Ovary (tissue), 9 donors: ENCODE results near the gene BMP2K. TPM values are rescaled to one million over a fixed set of nuclear protein-coding genes. Genes with fewer than 3 reads are reported as not detected.

Source experiments
- DNase-seq, 5 donors: peaks; one replicate each; pipeline ENCODE4 v3.0.0-alpha.2; 2019 to 2020
- H3K27ac ChIP-seq, 2 donors: fragments of 200-600 bp; one replicate each; pipeline versions ENCODE4 v1.5.1 to v1.8.0; 2019 to 2022
- H3K27me3 ChIP-seq: fragments of 200-600 bp; one replicate; pipeline ENCODE4 v1.8.0; 2022
- H3K36me3 ChIP-seq: fragments of 200-600 bp; sonication (generic); one replicate; pipeline ENCODE4 v1.5.1; 2019
- H3K4me1 ChIP-seq: one replicate; pipeline ENCODE4 v1.8.1; 2013; ENCODE audit warnings: mild to moderate bottlenecking, moderate library complexity; ENCODE audit not compliant: insufficient read depth
- H3K4me3 ChIP-seq: fragments of 200-600 bp; sonication (generic); one replicate; pipeline ENCODE4 v1.5.1; 2017
- H3K9me3 ChIP-seq, 2 donors: fragments of 200-600 bp in 1 of 2; sonication (generic) in 1 of 2; one replicate each; pipeline versions ENCODE4 v1.5.1 to v1.8.1; 2013 to 2019; ENCODE audit warnings: mild to moderate bottlenecking in 1 of 2, moderate library complexity in 1 of 2
- EP300 ChIP-seq: sonication (generic); formaldehyde crosslinking; IDR thresholded peaks from one replicate; pipeline ENCODE4 v1.6.1; 2017; ENCODE audit warnings: antibody characterized with exemption
- POLR2A ChIP-seq: fragments of 450-650 bp; IDR thresholded peaks from one replicate; pipeline ENCODE4 v1.6.1; 2017; ENCODE audit warnings: antibody characterized with exemption, mild to moderate bottlenecking, moderate library complexity
- WGBS, 3 donors: extraction: QIAGEN DNeasy Blood & Tissue Kit in 1 of 3; methylation state at CpG; one replicate each; pipeline versions ENCODE4 v1.1.5 to v1.1.7; 2013 to 2017; 5-methylcytosine and 5-hydroxymethylcytosine counted together
- intact Hi-C, 4 donors: fragments of 100-400 bp; cut with DNase I; formaldehyde crosslinking; loops; one replicate each; pipeline versions ENCODE4 v1.11.0 to v1.15.1; 2022 to 2023
- polyA plus RNA-seq, 2 donors: library from polyadenylated mRNA; stranded (reverse); fragments of 200-250 nt in 1 of 2; fragments of 350-450 nt in 1 of 2; fragmentation: Illumina TruSeq in 1 of 2; extraction: RNeasy Lipid Tissue Mini Kit (QIAGEN cat#74804) in 1 of 2; gene quantifications; one replicate each; pipeline ENCODE4 v1.2.3, GENCODE V29; 2013 to 2014
- total RNA-seq, 7 donors: library from RNA; depleted of rRNA in 2 of 7; stranded (reverse); fragments of >200 nt in 2 of 7; fragmentation: NEBNext Ultra II Directional in 3 of 7; extraction: Animal tissue kit (Norgen Biotek cat#: 25700) in 3 of 7; gene quantifications; one replicate each; pipeline versions ENCODE4 v1.1.0 to v1.2.4, GENCODE V29; 2016 to 2023
- TF ChIP-seq, protein P1 (sequence below), 3 donors: fragments of 450-650 bp in 2 of 3; fragments of 200-600 bp in 1 of 3; IDR thresholded peaks; one replicate each; pipeline versions ENCODE4 v1.5.1 to v1.8.0; 2016 to 2022; ENCODE audit warnings: antibody characterized with exemption in 3 of 3, mild to moderate bottlenecking in 1 of 3
- donor health status: DM: no; HTN: no; CAD: no; lungs with moderate emphysema.
- donor health status: DM: no; HTN: no; CAD: no.
- donor health status: Bipolar disorder and iron deficiency.
- donor health status: DM: yes; HTN: yes; CAD: no.
- donor health status: DM: no; HTN: no; CAD: no.
- donor health status: DM: yes; HTN: yes; CAD: no.

BMP2K gene
- total and polyA plus RNA-seq, 9 donors, result 4.8 to 57.3 (median 21.2) TPM

DNA sequence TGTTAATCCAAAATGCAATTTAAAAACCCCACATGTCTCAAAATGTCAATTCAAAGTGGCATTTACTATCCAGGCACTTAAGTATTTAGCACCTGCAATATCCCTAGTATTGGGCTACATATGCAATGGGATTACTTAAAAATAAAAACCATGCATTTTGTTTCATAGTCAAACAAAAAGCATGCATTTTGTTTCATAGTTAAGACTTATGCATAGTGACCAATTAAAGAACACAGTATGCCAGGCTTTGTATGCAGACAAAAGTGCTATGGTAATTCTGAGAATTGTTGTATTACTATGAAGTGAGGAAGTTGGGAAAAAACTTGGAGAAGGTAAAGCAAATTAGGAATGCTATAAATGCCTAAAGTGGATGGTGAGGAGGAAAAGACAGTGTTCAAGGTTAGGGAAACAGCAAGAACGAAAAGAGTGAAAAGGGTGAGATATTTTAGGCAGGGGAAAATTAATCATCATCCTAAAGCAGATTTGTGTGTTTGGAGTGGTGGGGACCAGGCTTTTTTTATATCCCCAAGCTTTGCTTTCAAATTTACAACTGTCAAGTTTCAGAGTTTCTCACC is 10.6 kb upstream of the BMP2K start:
- no peak for DNase-seq
- H3K4me1 ChIP-seq, result no peaks in the 10 kb centered on the region
- H3K4me3 ChIP-seq, result no peak overlapping the region
- no peaks in the 10 kb centered on the region for H3K9me3 ChIP-seq
- H3K27me3 ChIP-seq, result no peaks in the 10 kb centered on the region
- no peaks in the 10 kb centered on the region for H3K36me3 ChIP-seq
- intact Hi-C loops, result no loop called here
- TF ChIP-seq EP300 (no peak), POLR2A (no peak)
- TF ChIP-seq, protein P1, sequence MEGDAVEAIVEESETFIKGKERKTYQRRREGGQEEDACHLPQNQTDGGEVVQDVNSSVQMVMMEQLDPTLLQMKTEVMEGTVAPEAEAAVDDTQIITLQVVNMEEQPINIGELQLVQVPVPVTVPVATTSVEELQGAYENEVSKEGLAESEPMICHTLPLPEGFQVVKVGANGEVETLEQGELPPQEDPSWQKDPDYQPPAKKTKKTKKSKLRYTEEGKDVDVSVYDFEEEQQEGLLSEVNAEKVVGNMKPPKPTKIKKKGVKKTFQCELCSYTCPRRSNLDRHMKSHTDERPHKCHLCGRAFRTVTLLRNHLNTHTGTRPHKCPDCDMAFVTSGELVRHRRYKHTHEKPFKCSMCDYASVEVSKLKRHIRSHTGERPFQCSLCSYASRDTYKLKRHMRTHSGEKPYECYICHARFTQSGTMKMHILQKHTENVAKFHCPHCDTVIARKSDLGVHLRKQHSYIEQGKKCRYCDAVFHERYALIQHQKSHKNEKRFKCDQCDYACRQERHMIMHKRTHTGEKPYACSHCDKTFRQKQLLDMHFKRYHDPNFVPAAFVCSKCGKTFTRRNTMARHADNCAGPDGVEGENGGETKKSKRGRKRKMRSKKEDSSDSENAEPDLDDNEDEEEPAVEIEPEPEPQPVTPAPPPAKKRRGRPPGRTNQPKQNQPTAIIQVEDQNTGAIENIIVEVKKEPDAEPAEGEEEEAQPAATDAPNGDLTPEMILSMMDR (IDR thresholded peaks at IDR 0.05), result no peak
- WGBS, 3 donors, result 2 to 5% (median 4%) methylated on average over 1 of the region's 1 CpG
- no peak overlapping the region for H3K27ac ChIP-seq

DNA sequence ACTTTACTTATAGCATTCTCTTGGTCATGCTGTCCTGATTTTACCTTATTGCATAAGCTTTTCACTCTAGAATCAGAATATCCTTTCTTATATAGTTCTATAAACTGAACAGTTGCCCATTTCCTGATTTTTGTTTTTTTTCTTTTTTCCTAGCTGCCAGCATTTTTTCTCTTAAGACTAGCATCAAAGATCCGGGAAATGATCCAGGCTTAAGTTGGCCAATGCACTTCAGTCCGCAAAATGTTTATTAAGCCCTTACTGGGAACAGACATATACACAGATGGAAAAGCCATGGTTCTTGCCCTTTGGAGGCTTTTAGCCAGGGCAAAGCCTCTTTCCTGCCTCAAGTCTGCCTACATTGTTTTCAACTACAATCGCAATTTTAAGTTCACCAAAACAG is 10.1 kb upstream of the BMP2K start:
- no peaks in the 10 kb centered on the region for H3K36me3 ChIP-seq
- intact Hi-C loops, result no loop called here
- no peak overlapping the region for H3K4me3 ChIP-seq
- TF ChIP-seq EP300 (no peak), POLR2A (no peak)
- TF ChIP-seq, protein P1 (IDR thresholded peaks at IDR 0.05), result no peak
- H3K27ac ChIP-seq, result no peak overlapping the region
- DNase-seq, result no peak
- 5 to 9% (median 6%) methylated on average over 3 of the region's 3 CpGs for WGBS, 3 donors
- no peaks in the 10 kb centered on the region for H3K9me3 ChIP-seq
- H3K27me3 ChIP-seq, result no peaks in the 10 kb centered on the region
- no peaks in the 10 kb centered on the region for H3K4me1 ChIP-seq

DNA sequence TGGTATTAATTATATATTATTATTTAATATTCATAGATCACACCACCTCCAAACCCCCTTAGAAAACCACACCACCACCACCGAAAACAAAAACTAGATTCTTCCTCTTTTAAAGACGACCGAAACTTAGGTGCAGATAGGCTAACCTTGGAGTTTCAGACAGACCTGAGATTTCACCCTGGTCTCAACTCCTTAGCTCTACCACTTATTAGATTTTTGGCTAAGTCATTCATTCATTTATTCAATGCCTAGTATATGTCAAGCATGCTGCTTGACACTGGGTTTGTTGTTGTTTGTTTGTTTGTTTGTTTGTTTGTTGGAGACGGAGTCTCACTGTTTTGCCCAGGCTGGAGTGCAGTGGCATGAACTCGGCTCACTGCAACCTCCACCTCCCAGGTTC is 9.5 kb upstream of the BMP2K start:
- no peaks in the 10 kb centered on the region for H3K9me3 ChIP-seq
- no peaks in the 10 kb centered on the region for H3K27me3 ChIP-seq

DNA sequence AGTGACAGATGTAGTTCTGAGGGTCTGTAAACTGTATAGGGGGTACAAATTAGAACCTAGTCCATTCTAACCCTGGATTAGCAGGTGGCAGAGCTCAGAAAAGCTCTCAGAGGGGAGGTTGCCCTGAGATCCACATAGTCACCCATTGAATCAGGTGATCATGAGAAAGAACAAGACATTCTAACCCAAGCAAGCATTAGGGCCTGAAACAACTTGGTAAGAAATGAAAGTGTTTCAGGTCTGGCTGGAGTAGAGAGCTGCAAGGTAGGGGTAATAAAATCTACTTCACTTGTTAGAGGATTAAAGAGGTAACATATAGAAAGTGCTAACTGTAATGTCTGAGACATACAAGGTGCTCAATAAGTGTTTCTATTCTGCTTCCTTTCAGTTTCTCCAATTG is 8.8 kb upstream of the BMP2K start:
- Histone ChIP-seq H3K4me1 (no peaks in the 10 kb centered on the region), H3K27ac (no peak overlapping the region), H3K4me3 (no peak overlapping the region), H3K27me3 (no peaks in the 10 kb centered on the region), H3K9me3 (no peaks in the 10 kb centered on the region), H3K36me3 (no peaks in the 10 kb centered on the region)
- intact Hi-C loops, result no loop called here
- no peak for DNase-seq
- no peak for TF ChIP-seq POLR2A
- TF ChIP-seq, protein P1 (IDR thresholded peaks at IDR 0.05), result no peak
- no peak for TF ChIP-seq EP300

More for the DNA sequence above, 9.5 kb upstream of the BMP2K start:
- WGBS, 3 donors, result 90 to 94% (median 93%) methylated on average over 5 of the region's 5 CpGs
- H3K4me1 ChIP-seq, result no peaks in the 10 kb centered on the region
- no peak for DNase-seq
- intact Hi-C loops, result no loop called here
- H3K4me3 ChIP-seq, result no peak overlapping the region
- TF ChIP-seq EP300, result no peak
- no peak for TF ChIP-seq POLR2A
- TF ChIP-seq, protein P1 (IDR thresholded peaks at IDR 0.05), result no peak
- no peaks in the 10 kb centered on the region for H3K36me3 ChIP-seq
- no peak overlapping the region for H3K27ac ChIP-seq
